Fibroblast of lung (primary cell): ENCODE results near the gene CCDC127. TPM values are rescaled to one million over a fixed set of nuclear protein-coding genes. Genes with fewer than 3 reads are reported as not detected.
A peak's percentile ranks its signal among the peaks of the same experiment; 100 is the strongest.

Experiments used
- DNase-seq, 2 donors: peaks; one replicate each; pipeline versions ENCODE4 v3.0.0 to v3.0.0-alpha.2; 2010; ENCODE audit warnings: low read depth in 2 of 2
- H2AFZ ChIP-seq: 2 replicates; pipeline ENCODE4 v1.5.1; 2012; ENCODE audit warnings: low read length, control low read depth, inconsistent platforms
- H3K27ac ChIP-seq: 2 replicates; pipeline ENCODE4 v1.5.1; 2011; ENCODE audit warnings: low read length, control low read depth; ENCODE audit not compliant: insufficient read depth
- H3K27me3 ChIP-seq: 2 replicates; pipeline ENCODE4 v1.5.1; 2011; ENCODE audit warnings: mild to moderate bottlenecking, low read length; ENCODE audit not compliant: control insufficient read depth, insufficient read depth
- H3K36me3 ChIP-seq: 2 replicates; pipeline ENCODE4 v1.5.1; 2011; ENCODE audit warnings: low read length; ENCODE audit not compliant: control insufficient read depth, insufficient read depth
- H3K4me1 ChIP-seq: 2 replicates; pipeline ENCODE4 v1.5.1; 2011; ENCODE audit warnings: low read length; ENCODE audit not compliant: control insufficient read depth, insufficient read depth; ENCODE audit errors: extremely low read depth
- H3K4me2 ChIP-seq: 2 replicates; pipeline ENCODE4 v1.5.1; 2011; ENCODE audit warnings: low read length, control low read depth; ENCODE audit not compliant: insufficient read depth; ENCODE audit errors: extremely low read depth
- H3K4me3 ChIP-seq, 4 experiments: fragments of 200-600 bp in 1 of 4; sonication (generic) in 1 of 4; replicated peaks in 1 of 4; 2 replicates each; pipeline ENCODE4 v1.5.1; 2011 to 2016; ENCODE audit warnings: low read length in 4 of 4, low read depth in 3 of 4, mild to moderate bottlenecking in 3 of 4, control low read depth in 2 of 4, inconsistent platforms in 1 of 4, mixed read lengths in 1 of 4; ENCODE audit not compliant: insufficient read depth in 1 of 4; ENCODE audit errors: control extremely low read depth in 1 of 4
- H3K79me2 ChIP-seq: 2 replicates; pipeline ENCODE4 v1.5.1; 2012; ENCODE audit warnings: mild to moderate bottlenecking, low read length, inconsistent platforms; ENCODE audit not compliant: control insufficient read depth, insufficient read depth
- H3K9ac ChIP-seq: 2 replicates; pipeline ENCODE4 v1.5.1; 2011; ENCODE audit warnings: mild to moderate bottlenecking, low read length, control low read depth; ENCODE audit not compliant: insufficient read depth
- H3K9me3 ChIP-seq: 2 replicates; pipeline ENCODE4 v1.5.1; 2012; ENCODE audit warnings: low read depth, low read length; ENCODE audit not compliant: control insufficient read depth, insufficient read depth
- H4K20me1 ChIP-seq: 2 replicates; pipeline ENCODE4 v1.5.1; 2011; ENCODE audit warnings: low read length; ENCODE audit not compliant: control insufficient read depth, insufficient read depth; ENCODE audit errors: extremely low read depth
- EZH2 ChIP-seq: IDR thresholded peaks from 2 replicates; pipeline ENCODE4 v1.5.1; 2012; ENCODE audit warnings: low read length, control low read depth, mild to moderate bottlenecking; ENCODE audit errors: missing control alignments
- polyA plus RNA-seq, 2 donors: library from polyadenylated mRNA; depleted of rRNA in 1 of 2; stranded (reverse) in 1 of 2; unstranded in 1 of 2; fragments of >200 nt; gene quantifications; 2 replicates each; pipeline ENCODE4 v1.2.1, GENCODE V29; 2011 to 2012; ENCODE audit warnings: missing spikeins in 1 of 2
- total RNA-seq: library from RNA; depleted of rRNA; stranded (reverse); fragments of >200 nt; gene quantifications from 2 replicates; pipeline ENCODE4 v1.2.1, GENCODE V29; 2014
- TF ChIP-seq, protein P1 (sequence below), 2 donors: IDR thresholded peaks in 1 of 2; conservative IDR thresholded peaks in 1 of 2; 1 replicate in 1 of 2; 2 replicates in 1 of 2; pipeline ENCODE4 v1.5.1; 2011 to 2012; ENCODE audit warnings: low read length in 2 of 2, control low read depth in 1 of 2, inconsistent platforms in 1 of 2, low read depth in 1 of 2, mild to moderate bottlenecking in 1 of 2

The CCDC127 gene
- total and polyA plus RNA-seq, 2 donors (not counting 1 experiment from before 2014, with no cell fraction given) = 4.8 to 5.6 TPM

DNA sequence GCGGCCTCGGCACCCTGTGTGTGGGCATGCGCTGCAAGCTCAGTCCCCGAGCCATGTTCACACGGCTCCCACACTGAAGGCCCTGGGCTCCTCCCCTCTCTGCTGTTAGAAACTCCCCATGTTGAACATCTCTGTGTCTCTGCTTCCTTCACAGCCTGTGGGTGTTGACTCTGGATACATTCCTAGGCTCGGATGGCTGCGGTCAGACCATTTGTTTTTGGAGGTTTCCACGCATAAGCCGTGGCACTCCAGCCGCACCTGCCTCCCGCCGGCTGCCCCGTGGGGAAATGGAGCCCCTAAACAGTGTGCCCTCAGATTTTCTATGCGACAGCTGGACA, 57.8 kb downstream of the CCDC127 start:
- no peak overlapping the region for H3K27ac ChIP-seq
- no peak overlapping the region for H3K4me2 ChIP-seq
- H3K9me3 ChIP-seq = no peaks in the 10 kb centered on the region
- no peak overlapping the region for H3K4me3 ChIP-seq
- DNase-seq = peak; percentile 32 to 88
- no peak overlapping the region for H2AFZ ChIP-seq
- no peak overlapping the region for H3K9ac ChIP-seq
- no peak for TF ChIP-seq EZH2
- TF ChIP-seq, protein P1, sequence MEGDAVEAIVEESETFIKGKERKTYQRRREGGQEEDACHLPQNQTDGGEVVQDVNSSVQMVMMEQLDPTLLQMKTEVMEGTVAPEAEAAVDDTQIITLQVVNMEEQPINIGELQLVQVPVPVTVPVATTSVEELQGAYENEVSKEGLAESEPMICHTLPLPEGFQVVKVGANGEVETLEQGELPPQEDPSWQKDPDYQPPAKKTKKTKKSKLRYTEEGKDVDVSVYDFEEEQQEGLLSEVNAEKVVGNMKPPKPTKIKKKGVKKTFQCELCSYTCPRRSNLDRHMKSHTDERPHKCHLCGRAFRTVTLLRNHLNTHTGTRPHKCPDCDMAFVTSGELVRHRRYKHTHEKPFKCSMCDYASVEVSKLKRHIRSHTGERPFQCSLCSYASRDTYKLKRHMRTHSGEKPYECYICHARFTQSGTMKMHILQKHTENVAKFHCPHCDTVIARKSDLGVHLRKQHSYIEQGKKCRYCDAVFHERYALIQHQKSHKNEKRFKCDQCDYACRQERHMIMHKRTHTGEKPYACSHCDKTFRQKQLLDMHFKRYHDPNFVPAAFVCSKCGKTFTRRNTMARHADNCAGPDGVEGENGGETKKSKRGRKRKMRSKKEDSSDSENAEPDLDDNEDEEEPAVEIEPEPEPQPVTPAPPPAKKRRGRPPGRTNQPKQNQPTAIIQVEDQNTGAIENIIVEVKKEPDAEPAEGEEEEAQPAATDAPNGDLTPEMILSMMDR (conservative IDR thresholded peaks at IDR 0.05 in 1 of 2, IDR thresholded peaks at IDR 0.05 in 1 of 2; ENCODE audit: low read depth in 1 of 2, low read length in 2 of 2) = no peak
- no peaks in the 10 kb centered on the region for H4K20me1 ChIP-seq
- H3K4me1 ChIP-seq = no peaks in the 10 kb centered on the region
- H3K27me3 ChIP-seq = no peaks in the 10 kb centered on the region
- H3K79me2 ChIP-seq = no peaks in the 10 kb centered on the region
- no peaks in the 10 kb centered on the region for H3K36me3 ChIP-seq

DNA sequence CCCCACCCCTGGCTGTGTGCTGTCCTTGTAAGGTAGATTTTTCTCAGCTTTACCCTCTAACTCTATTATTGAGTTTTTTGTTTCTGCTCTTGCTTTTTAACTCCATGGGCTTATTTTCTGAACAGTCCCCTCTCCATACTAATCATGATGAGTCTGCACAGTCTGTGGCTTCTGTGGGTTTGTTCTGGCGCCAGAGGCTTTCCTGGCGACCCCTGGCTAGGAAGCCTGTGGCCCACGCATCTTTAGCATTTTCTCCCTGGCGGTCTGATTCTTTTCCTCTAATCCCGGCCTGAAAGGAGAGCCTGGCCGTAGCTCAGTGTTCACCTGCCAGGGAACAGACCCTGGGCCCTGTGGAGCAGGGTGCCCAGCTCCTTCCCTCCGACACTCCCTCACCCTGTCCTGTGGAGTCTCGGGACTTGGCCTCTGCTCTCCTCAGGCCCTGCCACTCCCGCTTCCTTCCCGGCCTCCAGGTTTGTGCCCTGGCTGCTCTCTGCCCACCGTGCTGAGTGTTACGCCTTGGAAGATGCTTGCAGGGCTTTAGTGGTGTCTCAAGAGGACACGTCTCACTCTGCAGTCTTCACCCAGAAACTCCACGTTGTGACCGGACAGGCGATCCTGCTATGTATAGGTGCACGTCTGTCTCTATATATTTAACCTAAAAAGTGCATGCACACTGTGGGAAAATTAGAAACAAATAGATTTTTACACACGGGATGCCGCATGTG, 58.3 kb downstream of the CCDC127 start:
- Histone ChIP-seq H3K4me1 (no peaks in the 10 kb centered on the region), H3K4me3 (no peak overlapping the region), H3K27ac (no peak overlapping the region), H4K20me1 (no peaks in the 10 kb centered on the region), H3K9ac (no peak overlapping the region), H2AFZ (no peak overlapping the region), H3K4me2 (no peak overlapping the region), H3K27me3 (no peaks in the 10 kb centered on the region), H3K79me2 (no peaks in the 10 kb centered on the region), H3K36me3 (no peaks in the 10 kb centered on the region), H3K9me3 (no peaks in the 10 kb centered on the region)
- DNase-seq = peak; percentile 47 to 92
- TF ChIP-seq, protein P1 (conservative IDR thresholded peaks at IDR 0.05 in 1 of 2, IDR thresholded peaks at IDR 0.05 in 1 of 2; ENCODE audit: low read depth in 1 of 2, low read length in 2 of 2) = no peak
- no peak for TF ChIP-seq EZH2

DNA sequence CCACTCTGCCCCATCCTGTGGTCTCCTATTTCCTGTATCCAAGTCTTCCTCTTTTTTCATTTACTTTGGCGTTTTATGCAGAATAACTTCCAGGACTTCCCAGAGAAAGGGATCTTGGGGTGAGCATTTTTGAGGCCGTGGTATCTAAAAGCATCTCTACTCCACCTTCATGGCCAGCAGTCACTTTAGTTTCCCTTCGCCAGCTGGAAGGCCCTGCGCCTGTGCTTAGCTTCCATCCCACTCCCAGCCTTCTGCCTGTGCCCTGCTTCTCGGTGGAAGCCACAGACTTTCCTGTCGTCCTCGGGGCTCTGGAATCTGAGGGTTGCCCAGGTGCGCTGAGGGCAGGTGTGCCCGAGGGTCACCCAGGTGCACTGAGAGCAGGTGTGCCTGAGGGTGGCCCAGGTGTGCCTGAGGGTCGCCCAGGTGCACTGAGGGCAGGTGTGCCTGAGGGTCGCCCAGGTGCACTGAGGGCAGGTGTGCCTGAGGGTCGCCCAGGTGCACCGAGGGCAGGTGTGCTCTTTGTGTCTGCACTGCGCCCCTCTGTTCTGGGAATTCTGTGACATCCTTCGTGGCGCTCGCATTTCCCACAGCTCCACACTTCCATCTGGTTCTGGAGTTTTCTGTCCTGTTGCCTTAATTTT, 59.0 kb downstream of the CCDC127 start:
- Histone ChIP-seq H3K4me3 (no peak overlapping the region), H3K9ac (no peak overlapping the region), H3K4me2 (no peak overlapping the region), H3K36me3 (no peaks in the 10 kb centered on the region), H2AFZ (no peak overlapping the region), H3K4me1 (no peaks in the 10 kb centered on the region), H3K27me3 (no peaks in the 10 kb centered on the region), H3K9me3 (no peaks in the 10 kb centered on the region), H4K20me1 (no peaks in the 10 kb centered on the region), H3K27ac (no peak overlapping the region), H3K79me2 (no peaks in the 10 kb centered on the region)
- DNase-seq = no peak
- TF ChIP-seq, protein P1 (conservative IDR thresholded peaks at IDR 0.05 in 1 of 2, IDR thresholded peaks at IDR 0.05 in 1 of 2; ENCODE audit: low read depth in 1 of 2, low read length in 2 of 2) = no peak
- no peak for TF ChIP-seq EZH2
